ENCODE data around the gene LAMA2.

- TF ChIP-seq POLR2A (IDR thresholded peaks at IDR 0.05) (no peak), CTCF (IDR thresholded peaks at IDR 0.05) (no peak), POLR2AphosphoS5 (IDR thresholded peaks at IDR 0.05) (no peak)
Observed at GRCh38 chr6:129368970-129369369, 486.0 kb downstream of the LAMA2 start.

All from breast epithelium (tissue), 3 donors.